HCT116 (cell line): ENCODE data around the gene RNF220. TPM values are rescaled to one million over a fixed set of nuclear protein-coding genes. Genes with fewer than 3 reads are reported as not detected.

Experiments used
- ATAC-seq: fragments of 200-7000 bp; cut with Tn5 transposase; 2 replicates; pipeline ENCODE4 v1.9.1; 2020; ENCODE audit warnings: mild to moderate bottlenecking, moderate library complexity
- BruUV-seq: library from RNA; stranded (reverse); fragments of 400-500 nt; replicated peaks from 2 replicates; lab custom pipeline; 2021; lab: Mats Ljungman, UMichigan
- CTCF ChIA-PET: fragments of 300-600 bp; sonication (Branson Sonifier 250); formaldehyde crosslinking; loops from one replicate; lab custom pipeline; 2021; ENCODE audit warnings: antibody characterized with exemption; lab: Charles Lee
- POLR2A ChIA-PET: fragments of 300-600, 350-600 bp; sonication (Branson Sonifier 250); formaldehyde crosslinking; loops from one replicate; lab custom pipeline; 2021; ENCODE audit warnings: antibody characterized with exemption; lab: Charles Lee
- RAD21 ChIA-PET, 2 experiments: fragments of 300-600 bp; sonication (Branson Sonifier 250); formaldehyde crosslinking; loops; one replicate each; lab custom pipeline; 2023; ENCODE audit warnings: low total read pairs in 2 of 2; ENCODE audit not compliant: uncharacterized antibody in 2 of 2, unreplicated experiment in 2 of 2, low non-redundant PET in 1 of 2; lab: Charles Lee
- DNase-seq: peaks from one replicate; pipeline ENCODE4 v3.0.0-alpha.2; 2010; ENCODE audit warnings: low read depth, low spot score
- H2AFZ ChIP-seq: fragments of 200-600 bp; shearing (Covaris generic), sonication (generic); 2 replicates; pipeline ENCODE4 v1.6.1; 2017; ENCODE audit warnings: low read depth, mixed run types, mixed read lengths, antibody characterized with exemption, low read length; ENCODE audit not compliant: poor library complexity, severe bottlenecking
- H3K27ac ChIP-seq: 2 replicates; pipeline ENCODE4 v1.5.1; 2012; ENCODE audit warnings: low read depth, low read length
- H3K27me3 ChIP-seq: fragments of 200-600 bp; sonication (generic); 2 replicates; pipeline ENCODE4 v1.6.1; 2016; ENCODE audit warnings: mixed run types, low read length, mixed read lengths; ENCODE audit not compliant: insufficient read depth
- H3K36me3 ChIP-seq, 2 experiments: fragments of 200-500 bp in 1 of 2; fragments of 200-600 bp in 1 of 2; sonication (Bioruptor generic) in 1 of 2; sonication (generic) in 1 of 2; 2 replicates each; pipeline versions ENCODE4 v1.5.1 to v1.6.1; 2014 to 2016; ENCODE audit warnings: low read length in 2 of 2, inconsistent platforms in 1 of 2, mixed read lengths in 1 of 2, mixed run types in 1 of 2; ENCODE audit not compliant: insufficient read depth in 2 of 2, control insufficient read depth in 1 of 2
- H3K4me1 ChIP-seq, 2 experiments: fragments of 200-600 bp in 1 of 2; sonication (generic) in 1 of 2; 2 replicates each; pipeline versions ENCODE4 v1.5.1 to v1.6.1; 2012 to 2017; ENCODE audit warnings: low read length in 2 of 2, inconsistent platforms in 1 of 2, mild to moderate bottlenecking in 1 of 2, mixed read lengths in 1 of 2, mixed run types in 1 of 2, moderate library complexity in 1 of 2; ENCODE audit not compliant: insufficient read depth in 2 of 2, control insufficient read depth in 1 of 2
- H3K4me2 ChIP-seq: fragments of 200-600 bp; sonication (generic); 2 replicates; pipeline ENCODE4 v1.6.1; 2017; ENCODE audit warnings: mixed run types, low read length, mixed read lengths
- H3K4me3 ChIP-seq, 2 experiments: fragments of 200-600 bp in 1 of 2; sonication (generic) in 1 of 2; replicated peaks in 1 of 2; 2 replicates each; pipeline ENCODE4 v1.5.1; 2011 to 2016; ENCODE audit warnings: low read length in 2 of 2, control low read depth in 1 of 2, low read depth in 1 of 2, mild to moderate bottlenecking in 1 of 2, mixed read lengths in 1 of 2, mixed run types in 1 of 2
- H3K79me2 ChIP-seq: fragments of 200-600 bp; sonication (generic); 2 replicates; pipeline ENCODE4 v1.6.1; 2017; ENCODE audit warnings: mild to moderate bottlenecking, mixed run types, low read length, moderate library complexity, mixed read lengths; ENCODE audit not compliant: insufficient read depth
- H3K9ac ChIP-seq: fragments of 200-600 bp; sonication (generic); 2 replicates; pipeline ENCODE4 v1.6.1; 2016; ENCODE audit warnings: low read length, mixed read lengths
- H3K9me2 ChIP-seq: fragments of 200-600 bp; sonication (generic), shearing (Covaris generic); 2 replicates; pipeline ENCODE4 v1.6.1; 2017; ENCODE audit warnings: mixed run types, mild to moderate bottlenecking, moderate library complexity; ENCODE audit not compliant: insufficient read depth
- H3K9me3 ChIP-seq, 2 experiments: fragments of 200-500 bp in 1 of 2; fragments of 200-600 bp in 1 of 2; sonication (Bioruptor generic) in 1 of 2; sonication (generic) in 1 of 2; 2 replicates each; pipeline ENCODE4 v1.6.1; 2014 to 2017; ENCODE audit warnings: low read length in 2 of 2, mixed read lengths in 2 of 2, inconsistent platforms in 1 of 2, low read depth in 1 of 2, mild to moderate bottlenecking in 1 of 2, mixed run types in 1 of 2, moderate library complexity in 1 of 2; ENCODE audit not compliant: control insufficient read depth in 1 of 2, insufficient read depth in 1 of 2
- H4K20me1 ChIP-seq: fragments of 200-600 bp; sonication (generic), shearing (Covaris generic); 2 replicates; pipeline ENCODE4 v1.6.1; 2017; ENCODE audit warnings: mixed run types, mild to moderate bottlenecking, moderate library complexity; ENCODE audit not compliant: insufficient read depth
- CBX3 ChIP-seq: IDR thresholded peaks from 2 replicates; pipeline ENCODE4 v1.6.1; 2012; ENCODE audit warnings: low read depth
- CTCF ChIP-seq, 3 experiments: fragments of 200-600 bp in 1 of 3; sonication (generic) in 1 of 3; IDR thresholded peaks in 2 of 3; conservative IDR thresholded peaks in 1 of 3; 2 replicates each; pipeline ENCODE4 v1.5.1; 2012 to 2017; ENCODE audit warnings: low read depth in 2 of 3, low read length in 2 of 3, antibody characterized with exemption in 1 of 3, borderline replicate concordance in 1 of 3, control low read depth in 1 of 3, mild to moderate bottlenecking in 1 of 3, mixed read lengths in 1 of 3, mixed run types in 1 of 3, moderate library complexity in 1 of 3; ENCODE audit not compliant: insufficient read depth in 1 of 3
- EGR1 ChIP-seq: IDR thresholded peaks from 2 replicates; pipeline ENCODE4 v1.6.1; 2012; ENCODE audit warnings: low read depth
- JUND ChIP-seq: IDR thresholded peaks from 2 replicates; pipeline ENCODE4 v1.6.1; 2012
- MAX ChIP-seq: IDR thresholded peaks from 2 replicates; pipeline ENCODE4 v1.6.1; 2012
- POLR2A ChIP-seq: IDR thresholded peaks from 2 replicates; pipeline ENCODE4 v1.7.0; 2011; ENCODE audit warnings: borderline replicate concordance; ENCODE audit not compliant: insufficient read depth, insufficient read length; ENCODE audit errors: extremely low read depth
- RAD21 ChIP-seq: IDR thresholded peaks from 2 replicates; pipeline ENCODE4 v1.6.1; 2012; ENCODE audit warnings: low read depth, mild to moderate bottlenecking
- REST ChIP-seq: IDR thresholded peaks from 2 replicates; pipeline ENCODE4 v1.6.1; 2012; ENCODE audit warnings: low read depth
- SIN3A ChIP-seq: IDR thresholded peaks from 2 replicates; pipeline ENCODE4 v1.6.1; 2012; ENCODE audit warnings: low read depth
- SRF ChIP-seq: IDR thresholded peaks from 2 replicates; pipeline ENCODE4 v1.6.1; 2012; ENCODE audit warnings: low read depth
- TCF7L2 ChIP-seq: IDR thresholded peaks from 2 replicates; pipeline ENCODE4 v1.7.0; 2011; ENCODE audit warnings: borderline replicate concordance, inconsistent platforms; ENCODE audit not compliant: insufficient read depth, insufficient read length; ENCODE audit errors: extremely low read depth
- intact Hi-C: fragments of 100-400 bp; cut with micrococcal nuclease; formaldehyde crosslinking; loops from 2 replicates; pipeline ENCODE4 v1.10.0; 2022
- total RNA-seq: library from RNA; stranded (reverse); gene quantifications from one replicate; pipeline ENCODE4 v1.2.1, GENCODE V29; 2021; ENCODE audit not compliant: unreplicated experiment

Gene RNF220
- total RNA-seq, 1 experiment from 2014 or later: 84.5 TPM

GRCh38 chr1:44594871-44595735 lies 190.0 kb downstream of the RNF220 start:
- BruUV-seq: no TSS peak
- no peaks in the 10 kb centered on the region for H4K20me1 ChIP-seq
- RAD21 ChIA-PET: interaction anchor here (0.8 to 2.7 kb wide), 5 partner anchors 217 to 377 kb away, joined by 3 to 24 read pairs (median 5); no protein-coding TSS in a partner anchor
- H3K4me1 ChIP-seq: peaks cover 0 to 3% of the 10 kb centered on the region in 2 experiments; a peak in 1 of 4 replicates
- H3K27me3 ChIP-seq: peaks cover 20% of the 10 kb centered on the region
- no peaks in the 10 kb centered on the region for H3K9me3 ChIP-seq
- H3K27ac ChIP-seq: no peak overlapping the region
- no peak overlapping the region for H2AFZ ChIP-seq
- TF ChIP-seq CTCF (IDR thresholded peaks at IDR 0.05 in 2 of 3, conservative IDR thresholded peaks at IDR 0.05 in 1 of 3; ENCODE audit: borderline replicate concordance in 1 of 3, insufficient read depth in 1 of 3, low read depth in 2 of 3, low read length in 2 of 3): peak; percentile 91 to 98 (median 97)
- no peak for TF ChIP-seq REST
- TF ChIP-seq POLR2A: no peak
- no peak for TF ChIP-seq TCF7L2
- TF ChIP-seq JUND: no peak
- TF ChIP-seq SIN3A: no peak
- TF ChIP-seq RAD21: peak; percentile 98
- no peak for TF ChIP-seq EGR1
- no peak for TF ChIP-seq CBX3
- no peak for TF ChIP-seq MAX
- no peak for TF ChIP-seq SRF
- H3K36me3 ChIP-seq: no peaks in the 10 kb centered on the region
- CTCF ChIA-PET: interaction anchor here (0.6 to 5.4 kb wide), 15 partner anchors 9 to 492 kb away, joined by 3 to 96 read pairs (median 6); no protein-coding TSS in a partner anchor
- intact Hi-C loops: loop anchor here (1.0 to 2.0 kb wide), 3 partner anchors 217 to 503 kb away; no protein-coding TSS in a partner anchor
- no peak overlapping the region for H3K9ac ChIP-seq
- ATAC-seq: peak; percentile 100
- DNase-seq: peak; percentile 24
- POLR2A ChIA-PET: no interaction called here
- no peaks in the 10 kb centered on the region for H3K79me2 ChIP-seq
- H3K9me2 ChIP-seq: no peaks in the 10 kb centered on the region
- no peak overlapping the region for H3K4me2 ChIP-seq
- H3K4me3 ChIP-seq: no peak overlapping the region
